ENCODE data around the gene HOXD8. TPM values are rescaled to one million over a fixed set of nuclear protein-coding genes. Genes with fewer than 3 reads are reported as not detected.
A peak's percentile ranks its signal among the peaks of the same experiment; 100 is the strongest.

HOXD8 gene
- total and polyA plus RNA-seq, 2 of the 8 experiments (the other 6 are each of a cell fraction or from before 2014, with no cell fraction given), result not detected

DNA sequence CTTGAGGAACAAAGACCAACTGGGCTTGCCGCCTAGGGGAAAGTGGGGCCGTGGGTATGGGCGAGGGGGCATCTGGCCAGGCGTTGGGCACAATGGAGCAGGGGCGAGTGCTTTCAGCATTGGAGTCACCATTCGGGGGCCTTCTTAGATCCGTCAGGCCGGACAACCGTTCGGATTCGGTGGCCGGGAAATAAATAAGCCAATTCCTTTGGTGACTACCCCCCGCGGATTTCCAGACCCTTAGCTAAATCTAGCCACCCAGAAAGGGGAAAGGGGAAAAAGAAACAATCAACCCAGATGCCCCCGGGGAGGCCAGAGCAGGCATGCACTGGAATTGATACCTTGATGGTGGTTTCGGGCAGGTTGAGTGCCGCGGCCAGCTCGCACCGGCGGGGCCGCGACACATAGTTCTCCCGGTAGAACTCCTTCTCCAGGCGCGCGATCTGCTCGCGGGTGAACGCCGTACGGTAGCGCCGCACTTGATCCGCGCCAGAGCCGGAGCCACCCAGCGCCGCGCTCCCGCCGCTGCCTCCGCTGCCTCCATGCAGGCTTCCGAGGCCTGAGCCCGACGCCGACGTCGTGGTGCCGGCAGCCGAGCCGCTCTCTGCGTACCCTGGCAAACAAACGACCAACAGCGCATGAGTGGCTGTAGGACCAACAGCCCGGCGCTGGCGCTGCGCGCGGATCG is 47.5 kb upstream of the HOXD8 start (continued):
- TF ChIP-seq MAFK (IDR thresholded peaks at IDR 0.05; ENCODE audit: low read depth, low read length), result no peak
- no peak for TF ChIP-seq CHD2 (IDR thresholded peaks at IDR 0.05; ENCODE audit: low read length)
- no peak; the same call in 1 of the 2 replicates for TF ChIP-seq TBP (IDR thresholded peaks at IDR 0.05; ENCODE audit: low read depth, low read length)
- no peak for TF ChIP-seq RBBP5 (IDR thresholded peaks at IDR 0.05; ENCODE audit: borderline replicate concordance, low read depth, low read length)
- TF ChIP-seq SUZ12 (IDR thresholded peaks at IDR 0.05; ENCODE audit: low read length), result peak; percentile 99
- TF ChIP-seq, protein P1, sequence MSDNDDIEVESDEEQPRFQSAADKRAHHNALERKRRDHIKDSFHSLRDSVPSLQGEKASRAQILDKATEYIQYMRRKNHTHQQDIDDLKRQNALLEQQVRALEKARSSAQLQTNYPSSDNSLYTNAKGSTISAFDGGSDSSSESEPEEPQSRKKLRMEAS (IDR thresholded peaks at IDR 0.05), result peak; percentile 61
- no peak for TF ChIP-seq KDM5A (IDR thresholded peaks at IDR 0.05; ENCODE audit: low read length)
- no peak for TF ChIP-seq SIN3A (conservative IDR thresholded peaks at IDR 0.05 in 1 of 2, IDR thresholded peaks at IDR 0.05 in 1 of 2; ENCODE audit: low read depth in 1 of 2, low read length in 2 of 2)
- no peak for TF ChIP-seq HDAC6 (IDR thresholded peaks at IDR 0.05; ENCODE audit: low read depth, low read length)
- no peak for TF ChIP-seq CEBPB (IDR thresholded peaks at IDR 0.05; ENCODE audit: low read depth, low read length)
- TF ChIP-seq BACH1 (IDR thresholded peaks at IDR 0.05; ENCODE audit: low read length), result no peak; the same call in 1 of the 2 replicates
- TF ChIP-seq KDM1A (IDR thresholded peaks at IDR 0.05; ENCODE audit: borderline replicate concordance, low read length), result no peak
- peak; percentile 94 for TF ChIP-seq EZH2 (IDR thresholded peaks at IDR 0.05; ENCODE audit: low read depth, low read length, severe bottlenecking)
- no peak for TF ChIP-seq POLR2A (IDR thresholded peaks at IDR 0.05; ENCODE audit: control extremely low read depth in 1 of 2, low read depth in 2 of 2, low read length in 2 of 2)
- no peak for TF ChIP-seq SRF (IDR thresholded peaks at IDR 0.05; ENCODE audit: low read depth, low read length)
- TF ChIP-seq RNF2 (IDR thresholded peaks at IDR 0.05; ENCODE audit: borderline replicate concordance, low read depth, low read length, missing control alignments, poor library complexity, severe bottlenecking), result peak; percentile 66
- TF ChIP-seq CTBP2 (IDR thresholded peaks at IDR 0.05; ENCODE audit: borderline replicate concordance, insufficient read depth, insufficient read length, low read length), result peak; percentile 68
- no peak for TF ChIP-seq KDM4A (IDR thresholded peaks at IDR 0.05; ENCODE audit: low read depth, low read length, severe bottlenecking)
- no peak for TF ChIP-seq GABPA (IDR thresholded peaks at IDR 0.05; ENCODE audit: borderline replicate concordance, insufficient read depth, low read length)
